B cell (primary cell): ENCODE results near the gene TAMALIN. TPM values are rescaled to one million over a fixed set of nuclear protein-coding genes. Genes with fewer than 3 reads are reported as not detected.

Experiments used
- ATAC-seq: fragments of 200-7000 bp; cut with Tn5 transposase; one replicate; pipeline ENCODE4 v1.10.0; 2021; ENCODE audit warnings: low read depth, mild to moderate bottlenecking, moderate number of reproducible peaks, moderate library complexity
- CTCF ChIA-PET: fragments of 350-600 bp; sonication (Branson Sonifier 250); formaldehyde crosslinking; loops from one replicate; lab custom pipeline; 2021; ENCODE audit warnings: antibody characterized with exemption, inconsistent platforms; lab: Charles Lee
- POLR2A ChIA-PET: fragments of 350-600 bp; sonication (Branson Sonifier 250); formaldehyde crosslinking; loops from one replicate; lab custom pipeline; 2021; ENCODE audit warnings: antibody characterized with exemption; lab: Charles Lee
- DNase-seq: peaks from one replicate; pipeline ENCODE4 v3.0.0; 2013
- H2AFZ ChIP-seq: 2 replicates; pipeline ENCODE4 v1.6.1; 2012; ENCODE audit warnings: mild to moderate bottlenecking, low read depth, low read length; ENCODE audit not compliant: insufficient read depth, poor library complexity, severe bottlenecking
- H3K27ac ChIP-seq, 2 donors: 1 replicate in 1 of 2; 2 replicates in 1 of 2; pipeline ENCODE4 v1.5.1; 2012 to 2013; ENCODE audit warnings: low read length in 2 of 2, mild to moderate bottlenecking in 2 of 2, moderate library complexity in 1 of 2
- H3K27me3 ChIP-seq, 4 experiments: fragments of 200-600 bp in 1 of 4; sonication (generic) in 1 of 4; replicated peaks in 1 of 4; 1 replicate in 2 of 4; 2 replicates in 2 of 4; pipeline versions ENCODE4 v1.6.1 to v1.7.0; 2013 to 2016; ENCODE audit warnings: low read length in 3 of 4, mild to moderate bottlenecking in 2 of 4, mixed read lengths in 1 of 4, moderate library complexity in 1 of 4; ENCODE audit not compliant: insufficient read depth in 4 of 4, control insufficient read depth in 3 of 4; ENCODE audit errors: control extremely low read depth in 1 of 4
- H3K36me3 ChIP-seq, 2 experiments: replicated peaks in 1 of 2; 1 replicate in 1 of 2; 2 replicates in 1 of 2; pipeline versions ENCODE4 v1.6.1 to v1.7.1; 2013; ENCODE audit warnings: low read length in 1 of 2; ENCODE audit not compliant: insufficient read depth in 2 of 2, control insufficient read depth in 1 of 2; ENCODE audit errors: control extremely low read depth in 1 of 2, extremely low read depth in 1 of 2
- H3K4me1 ChIP-seq, 2 donors: fragments of 200-600 bp in 1 of 2; sonication (generic) in 1 of 2; 1 replicate in 1 of 2; 2 replicates in 1 of 2; pipeline versions ENCODE4 v1.5.1 to v1.6.1; 2013 to 2017; ENCODE audit warnings: low read length in 2 of 2; ENCODE audit not compliant: control insufficient read depth in 2 of 2, insufficient read depth in 2 of 2
- H3K4me2 ChIP-seq: replicated peaks from 2 replicates; pipeline ENCODE3; 2012; ENCODE audit warnings: mild to moderate bottlenecking, low read depth, low read length; ENCODE audit not compliant: poor library complexity, severe bottlenecking
- H3K4me3 ChIP-seq, 5 experiments: fragments of 200-600 bp in 1 of 5; sonication (generic) in 1 of 5; 1 replicate in 3 of 5; 2 replicates in 2 of 5; pipeline versions ENCODE4 v1.5.1 to v1.7.0; 2011 to 2016; ENCODE audit warnings: low read length in 4 of 5, mild to moderate bottlenecking in 4 of 5, low read depth in 2 of 5, control low read depth in 1 of 5, moderate library complexity in 1 of 5; ENCODE audit not compliant: insufficient read depth in 1 of 5; ENCODE audit errors: control extremely low read depth in 1 of 5, extremely low read depth in 1 of 5
- H3K79me2 ChIP-seq: fragments of 200-600 bp; sonication (generic); one replicate; pipeline ENCODE4 v1.6.0; 2016; ENCODE audit warnings: low read length; ENCODE audit not compliant: control insufficient read depth, insufficient read depth
- H3K9ac ChIP-seq: fragments of 200-600 bp; sonication (generic); 2 replicates; pipeline ENCODE4 v1.6.1; 2017; ENCODE audit warnings: mild to moderate bottlenecking, low read length, moderate library complexity
- H3K9me3 ChIP-seq, 3 donors: one replicate each; pipeline versions ENCODE4 v1.6.1 to v1.7.1; 2013; ENCODE audit warnings: low read length in 2 of 3; ENCODE audit not compliant: control insufficient read depth in 2 of 3, insufficient read depth in 1 of 3; ENCODE audit errors: control extremely low read depth in 1 of 3
- H4K20me1 ChIP-seq: 2 replicates; pipeline ENCODE4 v1.6.0; 2012; ENCODE audit warnings: mild to moderate bottlenecking, low read length; ENCODE audit not compliant: insufficient read depth, control insufficient read depth, poor library complexity, severe bottlenecking
- H3K27ac Mint-ChIP-seq: one replicate; pipeline ENCODE4 v1.8.0; 2021; ENCODE audit warnings: mixed read lengths
- H3K27me3 Mint-ChIP-seq: one replicate; pipeline ENCODE4 v1.8.0; 2021; ENCODE audit warnings: mixed read lengths
- H3K4me1 Mint-ChIP-seq: one replicate; pipeline ENCODE4 v1.8.0; 2021; ENCODE audit warnings: mixed read lengths
- H3K4me3 Mint-ChIP-seq: one replicate; pipeline ENCODE4 v1.8.0; 2021; ENCODE audit warnings: mixed read lengths
- H3K9me3 Mint-ChIP-seq: one replicate; pipeline ENCODE4 v1.8.0; 2022; ENCODE audit warnings: mixed read lengths; ENCODE audit not compliant: insufficient read depth
- CTCF ChIP-seq: fragments of 200-600 bp; IDR thresholded peaks from one replicate; pipeline ENCODE4 v1.8.0; 2022; ENCODE audit warnings: antibody characterized with exemption, mild to moderate bottlenecking
- EZH2 ChIP-seq: IDR thresholded peaks from 2 replicates; pipeline ENCODE4 v1.6.1; 2012; ENCODE audit warnings: borderline replicate concordance, low read depth, mild to moderate bottlenecking, moderate library complexity, low read length; ENCODE audit not compliant: insufficient read depth, poor library complexity, severe bottlenecking
- WGBS: methylation state at CpG from one replicate; pipeline ENCODE4 v1.1.5; 2013; ENCODE audit warnings: missing lambda C conversion rate; ENCODE audit not compliant: insufficient coverage; 5-methylcytosine and 5-hydroxymethylcytosine counted together
- intact Hi-C: fragments of 100-400 bp; cut with micrococcal nuclease; formaldehyde crosslinking; loops from one replicate; pipeline ENCODE4 v1.10.0; 2022
- polyA plus RNA-seq: library from polyadenylated mRNA; depleted of rRNA; stranded (reverse); fragments of >200 nt; gene quantifications from 2 replicates; pipeline ENCODE4 v1.2.3, GENCODE V29; 2012
- total RNA-seq, 2 donors: library from RNA; stranded (reverse); fragments of 120-200 nt in 1 of 2; gene quantifications; 1 replicate in 1 of 2; 2 replicates in 1 of 2; pipeline versions ENCODE4 v1.2.3 to v1.2.4, GENCODE V29; 2013 to 2022

The TAMALIN gene
- total and polyA plus RNA-seq, 2 donors (not counting 1 experiment from before 2014, with no cell fraction given), result 139 to 151 TPM

GRCh38 chr12:52054231-52054832 is 47.6 kb downstream of the TAMALIN start:
- H3K27me3 Mint-ChIP-seq, result no peaks in the 10 kb centered on the region
- DNase-seq, result no peak
- intact Hi-C loops, result no loop called here
- H3K4me1 Mint-ChIP-seq, result peaks cover 39% of the 10 kb centered on the region
- Histone ChIP-seq H3K4me3 (no peak overlapping the region), H3K4me1 (peaks cover 22 to 34% of the 10 kb centered on the region in 2 donors), H3K9me3 (no peaks in the 10 kb centered on the region), H3K9ac (no peak overlapping the region), H3K4me2 (no peak overlapping the region), H2AFZ (no peak overlapping the region), H3K27ac (no peak overlapping the region), H3K79me2 (peaks cover 5% of the 10 kb centered on the region), H4K20me1 (peaks cover 39% of the 10 kb centered on the region), H3K36me3 (peaks cover 0 to 32% of the 10 kb centered on the region in 2 experiments), H3K27me3 (no peaks in the 10 kb centered on the region)
- CTCF ChIA-PET, result interaction anchor here (1.0 to 1.4 kb wide), 5 partner anchors 14 to 51 kb away, joined by 3 to 11 read pairs (median 4); no protein-coding TSS in a partner anchor
- 93% methylated on average over 21 of the region's 21 CpGs for WGBS
- TF ChIP-seq CTCF, result no peak
- no peak for TF ChIP-seq EZH2
- POLR2A ChIA-PET, result no interaction called here
- peak overlapping the region; percentile 15 for H3K27ac Mint-ChIP-seq
- H3K4me3 Mint-ChIP-seq, result peak overlapping the region; percentile 15
- H3K9me3 Mint-ChIP-seq, result no peaks in the 10 kb centered on the region
- no peak for ATAC-seq
